Activated CD4-positive, alpha-beta memory T cell treated with anti-CD3 and anti-CD28 coated beads for 36 hours (primary cell): ENCODE results near the gene CASS4. TPM values are rescaled to one million over a fixed set of nuclear protein-coding genes. Genes with fewer than 3 reads are reported as not detected.

Source experiments
- CTCF ChIA-PET: fragments of 350-600 bp; sonication (Branson Sonifier 250); formaldehyde crosslinking; loops from one replicate; lab custom pipeline; 2021; ENCODE audit warnings: antibody characterized with exemption, inconsistent platforms; lab: Charles Lee
- POLR2A ChIA-PET: fragments of 350-600 bp; sonication (Branson Sonifier 250); formaldehyde crosslinking; loops from one replicate; lab custom pipeline; 2021; ENCODE audit warnings: antibody characterized with exemption; lab: Charles Lee
- DNase-seq: peaks from one replicate; pipeline ENCODE4 v3.0.0-alpha.2; 2020
- H3K27ac Mint-ChIP-seq: one replicate; pipeline ENCODE4 v1.8.0; 2021; ENCODE audit warnings: mixed read lengths
- H3K27me3 Mint-ChIP-seq: one replicate; pipeline ENCODE4 v1.8.0; 2021; ENCODE audit warnings: mixed read lengths
- H3K36me3 Mint-ChIP-seq: one replicate; pipeline ENCODE4 v1.8.0; 2021; ENCODE audit warnings: mixed read lengths
- H3K4me1 Mint-ChIP-seq: one replicate; pipeline ENCODE4 v1.8.0; 2021; ENCODE audit warnings: low read depth, mixed read lengths
- H3K4me3 Mint-ChIP-seq: one replicate; pipeline ENCODE4 v1.8.0; 2021; ENCODE audit warnings: mild to moderate bottlenecking, mixed read lengths
- H3K9me3 Mint-ChIP-seq: one replicate; pipeline ENCODE4 v1.8.0; 2021; ENCODE audit warnings: mixed read lengths
- intact Hi-C: fragments of 100-400 bp; cut with micrococcal nuclease; formaldehyde crosslinking; loops from one replicate; pipeline ENCODE4 v1.15.1; 2023
- total RNA-seq, 2 experiments: library from RNA; stranded (reverse); gene quantifications; one replicate each; pipeline ENCODE4 v1.2.3, GENCODE V29; 2021

Gene CASS4
- total RNA-seq, 2 experiments from 2014 or later: 7.8 to 8.6 TPM

DNA sequence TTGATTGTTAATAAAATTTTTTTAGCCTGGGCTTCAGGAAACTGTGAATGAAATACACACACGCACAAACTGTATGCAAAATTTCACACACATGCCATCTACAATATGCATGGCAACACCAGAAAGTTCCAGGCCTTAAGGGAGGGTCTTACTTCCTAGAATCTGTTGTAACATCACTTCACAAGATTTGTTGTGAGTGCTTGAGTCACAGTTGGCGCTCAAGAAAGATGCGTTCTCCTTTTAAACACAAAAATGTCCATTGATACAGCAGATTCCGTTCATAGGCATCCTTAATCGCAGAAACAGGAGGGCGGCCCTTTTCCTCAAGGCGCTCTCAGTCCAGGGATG, 55.9 kb downstream of the CASS4 start:
- H3K4me3 Mint-ChIP-seq: peak overlapping the region; percentile 100
- peak overlapping the region; percentile 99 for H3K27ac Mint-ChIP-seq
- CTCF ChIA-PET: interaction anchor here (0.6 to 2.4 kb wide), 2 partner anchors 72 to 82 kb away, joined by 3 to 11 read pairs; no protein-coding TSS in a partner anchor
- intact Hi-C loops: loop anchor here (1.0 to 2.0 kb wide), 6 partner anchors 27 to 883 kb away; partner anchors contain the start of genes AURKA, CSTF1, FAM210B and RAE1
- DNase-seq: no peak
- no peaks in the 10 kb centered on the region for H3K27me3 Mint-ChIP-seq
- H3K4me1 Mint-ChIP-seq: peaks cover 39% of the 10 kb centered on the region
- POLR2A ChIA-PET: interaction anchor here (1.0 to 2.6 kb wide), 5 partner anchors 14 to 76 kb away, joined by 3 to 14 read pairs (median 5); partner anchors contain the start of genes AURKA, CASS4 and CSTF1
- H3K9me3 Mint-ChIP-seq: no peaks in the 10 kb centered on the region
- peaks cover 4% of the 10 kb centered on the region for H3K36me3 Mint-ChIP-seq

DNA sequence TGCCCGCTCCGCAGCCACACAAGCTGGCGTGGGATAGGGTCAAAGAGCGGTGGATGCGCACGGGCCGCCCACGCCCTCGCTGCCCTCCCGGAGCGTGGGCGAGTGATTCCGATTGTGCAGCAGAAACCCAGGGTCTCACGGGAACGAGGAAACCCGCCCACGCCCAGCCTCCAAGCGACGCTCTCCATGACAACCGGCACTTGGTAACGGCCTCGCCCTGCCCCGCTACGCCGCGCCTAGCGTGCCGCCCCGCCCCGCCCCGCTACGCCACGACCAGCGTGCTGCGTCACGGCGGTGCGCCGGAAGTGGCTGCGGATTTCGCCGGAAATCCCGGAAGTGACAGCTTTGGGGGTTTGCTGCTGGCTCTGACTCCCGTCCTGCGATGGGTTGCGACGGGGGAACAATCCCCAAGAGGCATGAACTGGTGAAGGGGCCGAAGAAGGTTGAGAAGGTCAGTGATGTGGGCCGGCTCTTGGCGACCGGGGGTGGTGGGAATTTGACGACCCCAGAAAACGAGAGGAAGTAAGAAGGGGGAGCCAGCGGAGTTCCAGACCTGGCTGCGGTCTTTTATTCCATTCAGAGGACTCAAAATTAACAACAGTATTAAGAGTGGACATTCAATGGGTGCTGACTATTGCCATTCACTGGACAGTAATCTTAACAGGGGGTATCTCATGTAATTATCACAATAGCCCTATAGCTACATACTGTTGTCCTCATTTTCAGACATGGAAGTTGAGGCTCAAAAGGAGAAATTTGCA, 56.4 kb downstream of the CASS4 start, which contains the start of gene RTF2:
RTF2 (plus strand) TSS at position 312 of the 761 bp plus-strand sequence; CDS start at position 383, 71 bp downstream.
- CTCF ChIA-PET: interaction anchor here (0.6 to 2.4 kb wide), 3 partner anchors 72 to 82 kb away, joined by 3 to 11 read pairs (median 9); partner anchors contain the start of genes AURKA and CSTF1
- POLR2A ChIA-PET: interaction anchor here (1.0 to 2.6 kb wide), 5 partner anchors 15 to 76 kb away, joined by 3 to 14 read pairs (median 5); partner anchors contain the start of genes AURKA, CASS4 and CSTF1
- intact Hi-C loops: loop anchor here (1.0 to 2.0 kb wide), 6 partner anchors 28 to 883 kb away; partner anchors contain the start of genes AURKA, CSTF1, FAM210B and RAE1

DNA sequence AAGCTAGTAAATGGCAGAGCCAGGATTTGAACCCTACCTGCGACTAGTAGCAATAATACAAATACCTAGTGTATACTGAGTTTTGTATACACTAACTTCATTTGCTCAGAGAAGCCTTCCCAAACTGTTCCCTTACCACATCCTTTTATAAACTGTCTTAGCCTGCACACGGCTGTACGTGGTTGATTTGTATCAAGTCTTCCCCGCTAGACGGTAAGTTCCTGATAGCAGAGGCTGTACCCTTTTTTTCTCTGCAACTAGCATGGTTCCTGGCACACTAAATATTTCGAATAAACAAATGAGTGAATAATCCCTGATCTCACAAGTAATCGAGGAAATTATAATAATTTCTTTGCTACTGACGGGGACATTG, 57.0 kb downstream of the CASS4 start:
- POLR2A ChIA-PET: interaction anchor here (0.9 to 2.6 kb wide), 3 partner anchors 40 to 77 kb away, joined by 3 to 14 read pairs (median 5); partner anchors contain the start of genes AURKA, CASS4 and CSTF1
- intact Hi-C loops: loop anchor here (2.0 kb wide), 2 partner anchors 28 to 68 kb away; no protein-coding TSS in a partner anchor
- Mint-ChIP-seq H3K27ac (peak overlapping the region; percentile 99), H3K4me3 (peak overlapping the region; percentile 100), H3K36me3 (peaks cover 10% of the 10 kb centered on the region), H3K27me3 (no peaks in the 10 kb centered on the region), H3K4me1 (peaks cover 29% of the 10 kb centered on the region), H3K9me3 (no peaks in the 10 kb centered on the region)
- CTCF ChIA-PET: interaction anchor here (1.2 to 2.4 kb wide), 3 partner anchors 54 to 76 kb away, joined by 3 to 11 read pairs (median 9); partner anchors contain the start of genes AURKA and CSTF1
- no peak for DNase-seq

More for the DNA sequence above, 56.4 kb downstream of the CASS4 start, which contains the start of gene RTF2:
- Mint-ChIP-seq H3K4me3 (peak within 1 kb of the TSS; percentile 100), H3K9me3 (no peaks in the 10 kb centered on the region), H3K27ac (peak within 1 kb of the TSS; percentile 99), H3K27me3 (no peaks in the 10 kb centered on the region), H3K36me3 (peaks cover 7% of the 10 kb centered on the region), H3K4me1 (peaks cover 35% of the 10 kb centered on the region)
- peak; percentile 98 for DNase-seq

DNA sequence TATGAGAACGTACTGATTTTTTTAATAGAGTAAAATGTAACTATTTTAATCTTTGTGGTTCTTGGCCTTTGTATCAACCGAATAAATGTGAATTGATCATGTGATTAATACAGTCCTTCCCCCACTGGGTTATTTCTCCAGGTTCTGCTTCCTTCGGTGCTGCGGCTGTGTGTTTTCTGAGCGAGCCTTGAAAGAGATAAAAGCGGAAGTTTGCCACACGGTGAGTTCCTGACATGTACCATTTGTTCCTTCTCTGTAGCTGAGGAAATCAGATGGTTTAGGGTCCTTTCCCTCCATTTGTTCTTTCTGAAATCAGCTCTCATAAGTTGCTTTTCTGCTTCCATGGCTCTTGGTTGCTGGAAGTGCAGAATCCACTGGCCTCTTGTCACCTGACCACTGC, 71.9 kb downstream of the CASS4 start:
- Mint-ChIP-seq H3K4me3 (no peak overlapping the region), H3K27ac (peak overlapping the region; percentile 59), H3K9me3 (no peaks in the 10 kb centered on the region), H3K4me1 (peaks cover 30% of the 10 kb centered on the region), H3K36me3 (peaks cover 53% of the 10 kb centered on the region), H3K27me3 (no peaks in the 10 kb centered on the region)
- POLR2A ChIA-PET: no interaction called here
- no peak for DNase-seq
- CTCF ChIA-PET: no interaction called here
- intact Hi-C loops: no loop called here

DNA sequence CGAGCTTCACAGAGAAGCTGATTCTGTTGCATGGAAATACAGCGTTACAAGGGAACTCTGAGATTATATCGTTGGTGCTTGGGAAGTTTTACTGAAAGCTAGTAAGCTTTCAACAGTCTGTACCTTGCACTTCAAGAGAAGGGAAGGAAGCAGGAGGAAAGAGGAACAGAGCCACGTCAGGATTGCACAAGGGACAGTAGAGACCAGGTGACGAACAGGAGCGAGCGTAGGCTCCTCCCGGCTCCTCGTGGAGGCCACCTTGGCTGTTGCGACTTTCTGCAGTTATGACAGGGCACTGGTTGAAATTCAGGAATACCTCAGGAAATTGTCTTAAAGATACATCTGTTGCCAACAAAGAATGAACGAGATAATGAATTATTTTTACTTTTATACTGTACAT, 75.2 kb downstream of the CASS4 start:
- intact Hi-C loops: no loop called here
- ChIA-PET POLR2A (no interaction called here), CTCF (no interaction called here)
- Mint-ChIP-seq H3K36me3 (peaks cover 50% of the 10 kb centered on the region), H3K4me3 (no peak overlapping the region), H3K9me3 (no peaks in the 10 kb centered on the region), H3K27ac (no peak overlapping the region), H3K4me1 (peaks cover 24% of the 10 kb centered on the region), H3K27me3 (no peaks in the 10 kb centered on the region)
- no peak for DNase-seq

DNA sequence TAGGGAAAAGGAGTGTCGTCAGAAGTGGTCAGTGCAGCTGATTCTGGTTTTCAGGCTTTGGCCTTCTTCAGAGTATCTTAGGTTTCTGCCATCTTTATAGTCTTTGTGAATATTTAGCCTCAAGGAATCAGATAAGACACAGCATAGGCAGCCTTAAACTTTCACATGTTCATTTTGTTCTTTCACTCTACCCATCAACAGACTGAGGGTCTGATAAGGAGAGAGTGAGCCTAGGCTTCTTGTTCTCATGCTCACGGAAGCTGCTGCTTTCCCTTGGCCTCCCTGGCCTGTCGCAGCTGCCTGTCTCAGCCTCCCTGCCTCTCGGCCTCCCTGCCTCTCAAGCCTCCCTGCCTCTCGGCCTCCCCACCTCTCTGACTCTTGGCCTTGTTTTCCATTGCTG, 76.5 kb downstream of the CASS4 start:
- intact Hi-C loops: no loop called here
- CTCF ChIA-PET: no interaction called here
- DNase-seq: no peak
- H3K4me3 Mint-ChIP-seq: no peak overlapping the region
- H3K4me1 Mint-ChIP-seq: peaks cover 13% of the 10 kb centered on the region
- POLR2A ChIA-PET: no interaction called here
- no peaks in the 10 kb centered on the region for H3K27me3 Mint-ChIP-seq
- H3K36me3 Mint-ChIP-seq: peaks cover 50% of the 10 kb centered on the region
- H3K9me3 Mint-ChIP-seq: no peaks in the 10 kb centered on the region
- no peak overlapping the region for H3K27ac Mint-ChIP-seq

DNA sequence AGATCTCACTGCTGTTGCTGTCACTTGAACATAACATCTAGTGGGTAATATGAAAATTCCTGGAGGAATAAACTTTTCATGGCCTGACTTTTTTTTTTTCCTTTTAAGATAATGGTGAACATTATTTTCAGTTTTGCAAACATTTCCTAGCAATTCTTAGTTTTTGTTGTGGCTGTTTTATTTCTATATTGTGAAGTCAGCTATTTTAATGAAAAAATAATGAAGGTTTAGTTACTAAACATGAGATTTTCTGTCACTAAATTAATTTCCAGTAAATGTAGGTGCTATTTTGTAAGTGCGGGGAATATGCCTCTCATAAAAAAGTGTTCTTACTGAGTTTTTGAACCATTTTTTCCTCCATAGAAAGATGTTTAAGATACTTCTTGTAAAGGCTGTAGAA, 89.1 kb downstream of the CASS4 start:
- intact Hi-C loops: no loop called here
- ChIA-PET POLR2A (no interaction called here), CTCF (no interaction called here)
- Mint-ChIP-seq H3K4me1 (peaks cover 2% of the 10 kb centered on the region), H3K4me3 (no peak overlapping the region), H3K27me3 (no peaks in the 10 kb centered on the region), H3K9me3 (peaks cover 2% of the 10 kb centered on the region), H3K27ac (no peak overlapping the region), H3K36me3 (peaks cover 21% of the 10 kb centered on the region)
- no peak for DNase-seq

DNA sequence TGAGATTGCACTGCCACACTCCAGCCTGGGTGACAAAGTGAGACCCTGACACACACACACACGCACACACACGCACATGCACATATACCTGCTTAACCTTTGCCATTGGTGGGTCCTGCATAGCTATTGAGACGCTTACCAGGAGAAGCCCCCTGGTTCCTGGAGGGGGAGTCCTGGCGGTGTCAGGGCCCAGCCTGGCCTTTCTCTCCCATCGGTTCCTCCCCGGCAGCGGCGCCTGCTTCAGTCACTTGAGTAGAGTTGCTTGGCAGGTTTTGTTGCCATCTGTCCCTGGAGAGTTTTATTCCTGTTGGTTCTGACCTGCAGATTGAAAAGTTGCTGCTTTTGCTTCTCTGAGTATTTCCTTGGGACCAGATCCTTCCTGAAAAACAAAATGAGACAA, 91.9 kb downstream of the CASS4 start:
- Mint-ChIP-seq H3K36me3 (peaks cover 4% of the 10 kb centered on the region), H3K27ac (no peak overlapping the region), H3K9me3 (no peaks in the 10 kb centered on the region), H3K27me3 (no peaks in the 10 kb centered on the region), H3K4me3 (no peak overlapping the region), H3K4me1 (peaks cover 2% of the 10 kb centered on the region)
- intact Hi-C loops: loop anchor here (2.0 kb wide), 1 partner anchor 111 kb away; the partner anchor contains the start of genes AURKA and CSTF1
- ChIA-PET POLR2A (no interaction called here), CTCF (no interaction called here)
- no peak for DNase-seq

DNA sequence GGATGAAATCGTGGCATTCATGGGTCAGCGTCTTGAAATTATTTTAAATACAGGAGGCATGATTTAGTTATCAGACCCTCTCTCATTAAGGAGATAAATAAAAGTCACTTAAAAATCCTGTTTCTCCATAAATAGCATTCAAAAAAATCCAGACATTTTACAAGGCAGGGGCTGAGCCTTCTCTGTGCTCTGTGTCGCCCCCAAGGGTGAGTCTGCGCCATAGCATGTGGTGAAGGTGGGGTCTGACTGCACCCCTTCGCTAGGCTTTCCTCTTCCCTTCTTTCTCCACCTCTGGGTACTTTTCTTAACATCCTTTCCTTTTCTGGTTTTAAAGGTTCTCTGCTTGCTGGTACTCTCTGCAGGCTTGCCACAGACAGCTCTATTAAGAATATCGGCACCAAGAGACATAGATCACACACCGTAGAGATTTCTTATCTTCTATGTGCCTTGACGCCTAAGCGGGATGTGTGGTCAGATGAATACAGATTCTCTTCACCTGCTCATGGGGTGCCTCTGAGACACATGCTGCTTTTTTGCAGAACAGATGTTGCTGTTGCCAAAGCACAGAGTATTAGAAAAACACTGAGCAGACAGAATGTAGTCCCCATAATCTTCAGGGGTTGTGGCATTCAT, 92.4 kb downstream of the CASS4 start:
- ChIA-PET CTCF (interaction anchor here (1.0 to 1.5 kb wide), 2 partner anchors 106 to 109 kb away, joined by 3 to 6 read pairs; no protein-coding TSS in a partner anchor), POLR2A (no interaction called here)
- Mint-ChIP-seq H3K4me1 (peaks cover 2% of the 10 kb centered on the region), H3K9me3 (no peaks in the 10 kb centered on the region), H3K27ac (no peak overlapping the region), H3K4me3 (no peak overlapping the region), H3K36me3 (peaks cover 4% of the 10 kb centered on the region), H3K27me3 (no peaks in the 10 kb centered on the region)
- intact Hi-C loops: loop anchor here (2.0 kb wide), 1 partner anchor 112 kb away; the partner anchor contains the start of genes AURKA and CSTF1
- peak; percentile 35 for DNase-seq

DNA sequence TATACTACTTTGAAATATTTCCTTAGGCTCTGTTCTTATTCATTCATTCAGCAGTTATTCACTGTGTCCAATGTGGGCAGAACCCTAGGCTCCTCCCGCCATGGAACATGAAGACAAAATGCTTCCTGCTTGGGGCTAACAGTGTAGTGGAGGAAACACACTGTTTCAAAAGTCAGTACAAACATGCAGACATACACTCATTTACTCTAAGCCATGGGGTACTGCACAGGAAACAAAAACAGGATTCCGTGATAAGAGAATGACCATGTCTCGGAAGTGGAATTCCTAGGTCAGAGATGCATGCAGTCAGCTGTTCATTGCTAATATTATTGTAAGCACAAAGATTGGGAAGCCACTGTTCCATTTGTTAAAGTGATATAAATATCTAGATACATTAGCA, 94.0 kb downstream of the CASS4 start:
- DNase-seq: no peak
- peaks cover 2% of the 10 kb centered on the region for H3K4me1 Mint-ChIP-seq
- no peak overlapping the region for H3K27ac Mint-ChIP-seq
- ChIA-PET POLR2A (no interaction called here), CTCF (interaction anchor here (1.2 to 1.5 kb wide), 2 partner anchors 44 to 107 kb away, joined by 3 to 6 read pairs; no protein-coding TSS in a partner anchor)
- no peaks in the 10 kb centered on the region for H3K27me3 Mint-ChIP-seq
- H3K9me3 Mint-ChIP-seq: no peaks in the 10 kb centered on the region
- intact Hi-C loops: no loop called here
- H3K4me3 Mint-ChIP-seq: no peak overlapping the region
- peaks cover 4% of the 10 kb centered on the region for H3K36me3 Mint-ChIP-seq
